ENCODE measurements around the gene WDR45B. TPM values are rescaled to one million over a fixed set of nuclear protein-coding genes. Genes with fewer than 3 reads are reported as not detected.
A peak's percentile ranks its signal among the peaks of the same experiment; 100 is the strongest.
"Not testable (repeated sequence)": the region's sequence is repeated elsewhere in the genome, so short reads cannot be mapped to it uniquely, and the experiment has no call there.

WDR45B gene
- total and polyA plus RNA-seq, 7 donors: 51.7 to 70.1 (median 66.8) TPM

DNA sequence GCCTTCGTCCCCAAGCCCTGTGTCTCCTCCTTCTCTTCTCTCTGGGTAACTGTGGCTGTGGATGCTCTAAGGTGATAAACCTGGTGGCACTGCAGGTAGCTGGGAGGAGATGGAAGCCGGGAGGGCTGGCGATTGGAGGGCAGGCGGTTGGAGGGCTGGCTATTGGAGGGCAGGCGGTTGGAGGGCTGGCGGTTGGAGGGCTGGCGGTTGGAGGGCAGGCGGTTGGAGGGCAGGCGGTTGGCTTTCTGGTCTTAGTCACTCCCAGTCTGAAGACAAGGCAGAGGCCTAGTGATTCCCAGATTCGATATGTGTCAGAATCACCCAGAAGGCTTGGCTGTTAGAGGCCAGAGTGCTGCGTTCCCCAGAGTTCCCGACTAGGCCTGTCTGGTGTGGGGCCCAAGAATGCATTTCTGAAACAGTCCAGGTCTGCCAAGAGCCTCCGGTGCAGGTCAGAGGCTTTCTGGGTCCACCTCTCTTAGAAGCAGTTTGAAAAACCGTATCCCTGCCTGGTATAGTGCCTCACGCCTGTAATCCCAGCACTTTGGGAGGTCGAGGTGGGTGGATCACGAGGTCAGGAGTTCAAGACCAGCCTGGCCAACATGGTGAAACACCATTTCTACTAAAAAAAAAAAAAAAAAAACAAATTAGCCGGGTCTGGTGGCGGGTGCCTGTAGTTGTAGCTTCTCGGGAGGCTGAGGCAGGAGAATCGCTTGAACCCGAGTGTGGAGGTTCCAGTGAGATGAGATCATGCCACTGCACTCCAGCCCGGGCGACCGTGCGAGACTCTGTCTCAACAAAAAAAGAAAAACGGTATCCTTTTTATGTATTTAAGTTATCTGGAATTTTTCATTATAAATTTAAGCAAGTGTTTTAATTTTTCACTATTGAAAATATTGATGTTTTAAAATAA lies 59.7 kb downstream of the WDR45B start:
- Histone ChIP-seq H3K27me3 (no peaks in the 10 kb centered on the region), H3K4me3 (no peak overlapping the region), H3K9me3 (no peaks in the 10 kb centered on the region), H3K27ac (peak overlapping the region in 3 of 4 donors; percentile 91 to 93 (median 92)), H3K36me3 (peaks cover 12 to 41% (median 16%) of the 10 kb centered on the region in 4 donors), H3K4me1 (peaks cover 0 to 70% (median 63%) of the 10 kb centered on the region in 4 donors)
- no peak for DNase-seq
- TF ChIP-seq POLR2A (IDR thresholded peaks at IDR 0.05): no peak
- peak in 3 of 4 donors; percentile 53 to 79 (median 74) for TF ChIP-seq POLR2AphosphoS5 (IDR thresholded peaks at IDR 0.05)
- no peak for TF ChIP-seq EP300 (IDR thresholded peaks at IDR 0.05)
- 95% methylated on average over 27 of the region's 27 CpGs for WGBS, 2 donors
- intact Hi-C loops (cut with DNase I): no loop called here

DNA sequence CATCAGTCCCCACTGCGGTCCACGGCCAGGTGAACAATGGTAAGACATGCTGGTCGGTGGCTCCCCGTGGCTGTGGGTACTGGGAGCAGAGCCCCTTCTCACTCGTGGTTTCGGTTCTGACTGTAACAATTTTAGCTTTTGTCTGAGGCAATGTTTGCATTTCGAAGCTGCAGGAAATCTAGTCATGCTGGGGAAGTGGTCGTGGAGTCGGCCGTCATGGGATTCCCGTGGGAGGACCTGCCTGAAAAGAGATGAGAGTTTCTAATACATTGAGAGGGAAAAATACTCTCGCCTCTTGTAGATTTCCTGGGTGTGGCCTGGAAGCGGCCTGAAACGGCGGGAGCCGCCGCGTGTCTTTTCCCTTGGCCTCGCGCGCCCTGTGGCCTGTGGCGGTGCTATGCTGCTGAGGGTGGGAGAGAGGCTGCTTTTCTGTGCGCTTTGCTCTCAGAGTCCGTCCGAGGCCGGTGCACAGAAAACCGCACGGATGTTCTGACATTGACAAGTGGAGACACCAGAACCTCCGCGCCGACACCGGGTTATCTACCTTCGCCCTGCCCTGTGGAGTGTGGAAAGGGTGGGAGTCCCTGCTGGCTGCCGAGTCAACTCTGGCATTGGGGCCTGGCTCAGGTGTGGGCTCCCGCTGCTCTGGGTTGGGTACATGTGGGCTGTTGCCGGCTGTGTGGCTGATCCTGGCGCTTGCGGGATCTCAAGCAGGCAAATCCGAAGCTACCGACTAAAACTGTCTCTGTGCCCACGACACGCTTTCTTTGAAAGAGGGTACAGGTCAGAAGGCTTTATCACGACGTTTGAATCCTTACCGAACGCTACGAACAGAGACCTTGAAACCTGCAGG lies 60.8 kb downstream of the WDR45B start:
- intact Hi-C loops (cut with DNase I): no loop called here
- 80 to 92% methylated on average over 47 of the region's 47 CpGs for WGBS, 2 donors
- no peak overlapping the region for H3K4me3 ChIP-seq
- no peak for DNase-seq
- TF ChIP-seq POLR2AphosphoS5 (IDR thresholded peaks at IDR 0.05) (no peak), EP300 (IDR thresholded peaks at IDR 0.05) (no peak), POLR2A (IDR thresholded peaks at IDR 0.05) (no peak)
- TF ChIP-seq, protein P1, sequence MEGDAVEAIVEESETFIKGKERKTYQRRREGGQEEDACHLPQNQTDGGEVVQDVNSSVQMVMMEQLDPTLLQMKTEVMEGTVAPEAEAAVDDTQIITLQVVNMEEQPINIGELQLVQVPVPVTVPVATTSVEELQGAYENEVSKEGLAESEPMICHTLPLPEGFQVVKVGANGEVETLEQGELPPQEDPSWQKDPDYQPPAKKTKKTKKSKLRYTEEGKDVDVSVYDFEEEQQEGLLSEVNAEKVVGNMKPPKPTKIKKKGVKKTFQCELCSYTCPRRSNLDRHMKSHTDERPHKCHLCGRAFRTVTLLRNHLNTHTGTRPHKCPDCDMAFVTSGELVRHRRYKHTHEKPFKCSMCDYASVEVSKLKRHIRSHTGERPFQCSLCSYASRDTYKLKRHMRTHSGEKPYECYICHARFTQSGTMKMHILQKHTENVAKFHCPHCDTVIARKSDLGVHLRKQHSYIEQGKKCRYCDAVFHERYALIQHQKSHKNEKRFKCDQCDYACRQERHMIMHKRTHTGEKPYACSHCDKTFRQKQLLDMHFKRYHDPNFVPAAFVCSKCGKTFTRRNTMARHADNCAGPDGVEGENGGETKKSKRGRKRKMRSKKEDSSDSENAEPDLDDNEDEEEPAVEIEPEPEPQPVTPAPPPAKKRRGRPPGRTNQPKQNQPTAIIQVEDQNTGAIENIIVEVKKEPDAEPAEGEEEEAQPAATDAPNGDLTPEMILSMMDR (IDR thresholded peaks at IDR 0.05): no peak
- H3K4me1 ChIP-seq: peaks cover 0 to 61% (median 54%) of the 10 kb centered on the region in 4 donors
- H3K27me3 ChIP-seq: no peaks in the 10 kb centered on the region
- no peaks in the 10 kb centered on the region for H3K9me3 ChIP-seq
- H3K27ac ChIP-seq: peak overlapping the region in 3 of 4 donors; percentile 91 to 93 (median 92)
- peaks cover 12 to 52% (median 16%) of the 10 kb centered on the region in 4 donors for H3K36me3 ChIP-seq

DNA sequence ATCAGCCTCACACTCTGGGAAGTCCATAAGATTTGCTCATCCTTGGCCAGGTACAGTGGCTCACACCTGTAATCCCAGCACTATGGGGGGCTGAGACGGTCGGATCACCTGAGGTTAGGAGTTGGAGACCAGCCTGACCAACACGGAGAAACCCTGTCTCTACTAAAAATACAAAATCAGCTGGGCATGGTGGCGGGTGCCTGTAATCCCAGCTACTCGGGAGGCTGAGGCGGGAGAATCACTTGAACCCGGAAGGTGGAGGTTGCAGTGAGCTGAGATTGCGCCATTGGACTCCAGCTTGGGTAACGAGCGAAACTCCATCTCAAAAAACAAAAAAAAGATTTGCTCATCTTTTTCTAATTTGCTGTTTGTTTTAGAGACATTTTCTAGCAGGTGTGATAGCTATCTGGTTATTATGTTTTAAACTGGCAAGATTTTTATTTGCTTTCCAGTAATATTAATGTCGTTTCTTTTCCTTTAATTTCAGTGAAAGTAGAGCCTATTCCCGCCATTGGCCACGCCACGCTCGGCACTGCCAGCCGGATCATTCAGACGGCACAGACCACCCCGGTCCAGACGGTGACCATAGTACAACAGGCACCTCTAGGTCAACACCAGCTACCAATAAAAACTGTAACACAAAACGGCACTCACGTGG lies 61.5 kb downstream of the WDR45B start:
- H3K4me3 ChIP-seq: no peak overlapping the region
- no peak for DNase-seq
- H3K27me3 ChIP-seq: no peaks in the 10 kb centered on the region
- no peak for TF ChIP-seq EP300 (IDR thresholded peaks at IDR 0.05)
- TF ChIP-seq POLR2AphosphoS5 (IDR thresholded peaks at IDR 0.05): no peak
- peaks cover 0 to 53% (median 46%) of the 10 kb centered on the region in 4 donors for H3K4me1 ChIP-seq
- WGBS, 2 donors: 83 to 90% methylated on average over 21 of the region's 21 CpGs
- H3K9me3 ChIP-seq: no peaks in the 10 kb centered on the region
- intact Hi-C loops (cut with DNase I): no loop called here
- peak overlapping the region in 2 of 4 donors; percentile 91 to 93 for H3K27ac ChIP-seq
- H3K36me3 ChIP-seq: peaks cover 13 to 59% (median 19%) of the 10 kb centered on the region in 4 donors

DNA sequence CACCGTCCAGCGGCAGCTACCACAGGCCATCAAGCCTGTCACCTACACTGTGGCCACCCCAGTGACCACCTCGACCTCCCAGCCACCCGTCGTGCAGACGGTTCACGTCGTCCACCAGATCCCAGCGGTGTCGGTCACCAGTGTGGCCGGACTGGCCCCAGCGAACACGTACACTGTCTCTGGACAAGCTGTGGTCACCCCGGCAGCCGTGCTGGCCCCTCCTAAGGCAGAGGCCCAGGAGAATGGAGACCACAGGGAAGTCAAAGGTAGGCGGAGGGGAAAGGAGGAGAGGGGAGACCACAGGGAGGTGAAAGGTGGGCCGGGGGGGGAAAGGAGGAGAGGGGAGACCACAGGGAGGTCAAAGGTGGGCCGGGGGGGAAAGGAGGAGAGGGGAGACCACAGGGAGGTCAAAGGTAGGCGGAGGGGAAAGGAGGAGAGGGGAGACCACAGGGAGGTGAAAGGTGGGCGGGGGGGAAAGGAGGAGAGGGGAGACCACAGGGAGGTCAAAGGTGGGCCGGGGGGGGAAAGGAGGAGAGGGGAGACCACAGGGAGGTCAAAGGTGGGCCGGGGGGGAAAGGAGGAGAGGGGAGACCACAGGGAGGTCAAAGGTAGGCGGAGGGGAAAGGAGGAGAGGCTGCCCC lies 62.2 kb downstream of the WDR45B start:
- H3K4me1 ChIP-seq: peaks cover 0 to 47% (median 40%) of the 10 kb centered on the region in 4 donors
- intact Hi-C loops (cut with DNase I); H3K4me3 ChIP-seq; H3K27me3 ChIP-seq; H3K9me3 ChIP-seq: not testable (repeated sequence)
- 94 to 95% methylated on average over 23 of the region's 23 CpGs for WGBS, 2 donors
- peak; percentile 86 for DNase-seq
- peak overlapping the region in 3 of 4 donors; percentile 14 to 91 (median 46) for H3K27ac ChIP-seq
- peaks cover 13 to 59% (median 19%) of the 10 kb centered on the region in 4 donors for H3K36me3 ChIP-seq

DNA sequence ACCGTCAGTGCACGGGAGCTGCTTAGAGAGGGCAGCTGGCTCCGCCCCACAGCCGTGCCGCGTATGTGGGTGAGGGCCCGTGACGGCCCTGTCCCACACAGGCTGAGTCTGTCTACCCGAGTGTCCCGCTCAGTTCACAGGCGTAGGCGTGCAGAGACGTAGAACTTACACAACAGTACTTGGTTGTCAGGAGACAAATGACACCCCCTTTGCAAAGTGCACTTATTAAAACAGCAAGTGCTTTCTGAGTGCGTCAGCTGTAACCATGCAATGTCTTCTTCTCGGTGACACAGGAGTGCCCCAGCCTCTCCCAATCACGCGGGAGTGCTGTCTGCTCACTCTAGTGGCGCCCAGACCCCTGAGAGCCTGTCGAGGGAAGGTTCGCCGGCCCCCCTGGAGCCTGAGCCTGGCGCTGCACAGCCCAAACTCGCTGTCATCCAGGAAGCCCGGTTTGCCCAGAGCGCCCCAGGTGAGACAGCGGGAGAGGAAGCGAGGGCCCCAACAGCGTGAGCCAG lies 64.5 kb downstream of the WDR45B start:
- H3K27me3 ChIP-seq: no peaks in the 10 kb centered on the region
- intact Hi-C loops (cut with DNase I): no loop called here
- peaks cover 13 to 59% (median 19%) of the 10 kb centered on the region in 4 donors for H3K36me3 ChIP-seq

More for the DNA sequence above, 64.5 kb downstream of the WDR45B start:
- no peak overlapping the region for H3K27ac ChIP-seq
- no peaks in the 10 kb centered on the region for H3K9me3 ChIP-seq
- peaks cover 0 to 27% (median 19%) of the 10 kb centered on the region in 4 donors for H3K4me1 ChIP-seq
- no peak for DNase-seq
- 84 to 96% methylated on average over 28 of the region's 28 CpGs for WGBS, 2 donors
- TF ChIP-seq POLR2A (IDR thresholded peaks at IDR 0.05) (no peak), EP300 (IDR thresholded peaks at IDR 0.05) (no peak), POLR2AphosphoS5 (IDR thresholded peaks at IDR 0.05) (no peak)
- TF ChIP-seq, protein P1 (IDR thresholded peaks at IDR 0.05): no peak
- H3K4me3 ChIP-seq: no peak overlapping the region

All from sigmoid colon (tissue), 7 donors.